GM18526 (cell line): ENCODE measurements around the gene CYB561.

ENCODE experiments used
- POLR2A ChIP-seq: IDR thresholded peaks from 3 replicates; pipeline ENCODE4 v1.6.1; 2011; ENCODE audit not compliant: insufficient read length; ENCODE audit errors: extremely low read depth

CYB561 gene

GRCh38 chr17:63460018-63460417 lies 13.9 kb upstream of the CYB561 start:
- TF ChIP-seq POLR2A, result no peak

- no peak for TF ChIP-seq POLR2A
These were observed 12.4 kb upstream of the CYB561 start for GRCh38 chr17:63458478-63458877.

- no peak for TF ChIP-seq POLR2A
These were observed 9.3 kb upstream of the CYB561 start for GRCh38 chr17:63455417-63455816.

GRCh38 chr17:63454915-63455314 lies 8.8 kb upstream of the CYB561 start:
- TF ChIP-seq POLR2A, result no peak

- TF ChIP-seq POLR2A, result no peak
These were observed 7.0 kb upstream of the CYB561 start for GRCh38 chr17:63452962-63453551.

- TF ChIP-seq POLR2A, result no peak
These were observed 6.2 kb upstream of the CYB561 start for GRCh38 chr17:63452046-63452961.

- TF ChIP-seq POLR2A, result no peak
These were observed 5.0 kb upstream of the CYB561 start for GRCh38 chr17:63451150-63451549.

GRCh38 chr17:63450551-63450950 lies 4.4 kb upstream of the CYB561 start:
- no peak for TF ChIP-seq POLR2A

GRCh38 chr17:63448655-63449054 lies 2.5 kb upstream of the CYB561 start:
- no peak for TF ChIP-seq POLR2A

GRCh38 chr17:63447471-63448009 lies 1.4 kb upstream of the CYB561 start:
- TF ChIP-seq POLR2A, result no peak

GRCh38 chr17:63446753-63447470 lies 806 bp upstream of the CYB561 start:
- TF ChIP-seq POLR2A, result no peak

GRCh38 chr17:63445571-63445953 lies 544 bp downstream of the CYB561 start:
- TF ChIP-seq POLR2A, result no peak

GRCh38 chr17:63445065-63445464 lies 1.0 kb downstream of the CYB561 start:
- no peak for TF ChIP-seq POLR2A

- no peak for TF ChIP-seq POLR2A
These were observed 1.6 kb downstream of the CYB561 start for GRCh38 chr17:63444457-63444856.

GRCh38 chr17:63443053-63443452 lies 3.1 kb downstream of the CYB561 start:
- no peak for TF ChIP-seq POLR2A
